Tibial artery (tissue), 4 donors: ENCODE data around the gene MRPL17.

Experiments used
- DNase-seq, 2 donors: peaks; one replicate each; pipeline ENCODE4 v3.0.0-alpha.2; 2019
- H3K27ac ChIP-seq, 2 donors: fragments of 200-600 bp; sonication (generic) in 1 of 2; 1 replicate in 1 of 2; 2 replicates in 1 of 2; pipeline ENCODE4 v1.5.1; 2018 to 2019; ENCODE audit warnings: mild to moderate bottlenecking in 1 of 2
- H3K27me3 ChIP-seq, 2 donors: fragments of 200-600 bp; sonication (generic) in 1 of 2; one replicate each; pipeline versions ENCODE4 v1.5.1 to v1.6.0; 2016 to 2019
- H3K36me3 ChIP-seq, 3 donors: fragments of 200-600 bp; sonication (generic) in 2 of 3; one replicate each; pipeline ENCODE4 v1.5.1; 2016 to 2019; ENCODE audit warnings: mild to moderate bottlenecking in 2 of 3
- H3K4me1 ChIP-seq, 4 donors: fragments of 200-600 bp; sonication (generic) in 2 of 4; 1 replicate in 3 of 4; 2 replicates in 1 of 4; pipeline ENCODE4 v1.5.1; 2016 to 2019
- H3K4me3 ChIP-seq, 2 donors: fragments of 200-600 bp; sonication (generic) in 1 of 2; 1 replicate in 1 of 2; 2 replicates in 1 of 2; pipeline ENCODE4 v1.5.1; 2018 to 2019; ENCODE audit warnings: mild to moderate bottlenecking in 2 of 2
- H3K9me3 ChIP-seq, 3 donors: fragments of 200-600 bp; sonication (generic) in 1 of 3; one replicate each; pipeline ENCODE4 v1.5.1; 2016 to 2019
- CTCF ChIP-seq, 2 experiments: fragments of 200-600 bp in 1 of 2; fragments of 450-650 bp in 1 of 2; IDR thresholded peaks; one replicate each; pipeline ENCODE4 v1.5.1; 2017 to 2019; ENCODE audit warnings: antibody characterized with exemption in 2 of 2, mild to moderate bottlenecking in 1 of 2, moderate library complexity in 1 of 2
- intact Hi-C: fragments of 100-400 bp; cut with DNase I; formaldehyde crosslinking; loops from one replicate; pipeline ENCODE4 v1.15.0; 2023; ENCODE audit warnings: low total_unique reads

MRPL17 gene

GRCh38 chr11:6664551-6664950, 18.6 kb downstream of the MRPL17 start:
- Histone ChIP-seq H3K4me1 (peaks cover 0 to 8% (median 0%) of the 10 kb centered on the region in 4 donors), H3K9me3 (no peaks in the 10 kb centered on the region), H3K4me3 (no peak overlapping the region), H3K27me3 (no peaks in the 10 kb centered on the region), H3K27ac (no peak overlapping the region), H3K36me3 (no peaks in the 10 kb centered on the region)
- TF ChIP-seq CTCF (IDR thresholded peaks at IDR 0.05): no peak
- DNase-seq: no peak
- intact Hi-C loops: no loop called here

GRCh38 chr11:6663794-6664469, 19.2 kb downstream of the MRPL17 start:
- H3K4me1 ChIP-seq: peaks cover 0 to 8% (median 0%) of the 10 kb centered on the region in 4 donors
- H3K9me3 ChIP-seq: no peaks in the 10 kb centered on the region
- intact Hi-C loops: no loop called here
- no peaks in the 10 kb centered on the region for H3K36me3 ChIP-seq
- no peaks in the 10 kb centered on the region for H3K27me3 ChIP-seq
- H3K27ac ChIP-seq: no peak overlapping the region
- no peak for DNase-seq
- TF ChIP-seq CTCF (IDR thresholded peaks at IDR 0.05): no peak
- H3K4me3 ChIP-seq: no peak overlapping the region

GRCh38 chr11:6660712-6661111, 22.4 kb downstream of the MRPL17 start:
- Histone ChIP-seq H3K27me3 (no peaks in the 10 kb centered on the region), H3K27ac (no peak overlapping the region), H3K4me3 (no peak overlapping the region), H3K4me1 (peaks cover 0 to 29% (median 0%) of the 10 kb centered on the region in 4 donors), H3K9me3 (no peaks in the 10 kb centered on the region), H3K36me3 (no peaks in the 10 kb centered on the region)
- no peak for DNase-seq
- TF ChIP-seq CTCF (IDR thresholded peaks at IDR 0.05): no peak
- intact Hi-C loops: no loop called here

- no peak for DNase-seq
- no peak for TF ChIP-seq CTCF (IDR thresholded peaks at IDR 0.05)
- no peak overlapping the region for H3K27ac ChIP-seq
- intact Hi-C loops: loop anchor here (5.0 kb wide), 1 partner anchor 46 kb away; the partner anchor contains the start of gene TAF10
- H3K27me3 ChIP-seq: no peaks in the 10 kb centered on the region
- H3K9me3 ChIP-seq: no peaks in the 10 kb centered on the region
- no peaks in the 10 kb centered on the region for H3K36me3 ChIP-seq
- no peak overlapping the region for H3K4me3 ChIP-seq
- H3K4me1 ChIP-seq: peaks cover 0 to 34% (median 8%) of the 10 kb centered on the region in 4 donors
Observed at GRCh38 chr11:6658647-6659046, 24.5 kb downstream of the MRPL17 start.

GRCh38 chr11:6657346-6657745, 25.8 kb downstream of the MRPL17 start:
- Histone ChIP-seq H3K27ac (peak overlapping the region; percentile 76 to 80), H3K4me3 (no peak overlapping the region), H3K4me1 (peaks cover 0 to 34% (median 9%) of the 10 kb centered on the region in 4 donors), H3K36me3 (no peaks in the 10 kb centered on the region), H3K27me3 (no peaks in the 10 kb centered on the region), H3K9me3 (no peaks in the 10 kb centered on the region)
- TF ChIP-seq CTCF (IDR thresholded peaks at IDR 0.05): no peak
- no peak for DNase-seq
- intact Hi-C loops: loop anchor here (5.0 kb wide), 1 partner anchor 45 kb away; the partner anchor contains the start of gene TAF10
